GM18508 (cell line): ENCODE data around the gene SERPIND1.

Experiments
- ATAC-seq: cut with Tn5 transposase; IDR thresholded peaks from one replicate; pipeline ENCODE4 v1.9.1; 2021; ENCODE audit warnings: moderate number of reproducible peaks; ENCODE audit not compliant: insufficient read depth, unreplicated experiment

SERPIND1 gene

DNA sequence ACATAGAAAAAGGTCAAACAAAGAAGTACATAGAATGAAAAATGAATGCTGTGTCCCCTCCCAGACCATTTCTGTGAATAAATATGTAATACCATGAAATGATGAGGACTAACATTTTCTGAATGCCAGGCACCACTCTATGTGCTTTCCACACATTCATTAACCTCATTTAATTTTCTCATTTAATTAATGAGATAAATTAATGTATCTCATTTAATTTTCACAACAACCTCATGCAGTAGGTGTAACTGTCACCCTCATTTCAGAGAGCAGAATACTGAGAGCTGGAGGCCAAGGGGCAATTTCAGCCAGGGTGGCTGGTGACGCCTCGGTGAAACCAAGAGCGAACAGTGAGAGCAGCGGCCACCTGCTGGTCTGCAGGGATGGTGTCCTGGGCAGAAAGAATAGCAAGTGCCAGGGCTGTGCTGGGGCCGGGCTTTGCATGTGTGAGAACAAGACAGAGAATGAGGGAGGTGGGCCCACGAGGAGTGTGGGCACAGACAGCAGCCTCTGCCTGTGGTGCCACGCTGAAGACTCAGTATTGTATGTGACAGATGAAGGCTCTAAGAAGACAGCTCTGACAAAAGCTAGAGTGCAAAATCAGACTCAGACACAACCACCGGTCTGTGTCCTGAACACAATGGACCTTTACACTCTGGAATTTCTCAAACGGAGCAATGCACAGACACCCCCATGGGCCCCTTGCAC lies 1.8 kb upstream of the SERPIND1 start:
- no peak for ATAC-seq

DNA sequence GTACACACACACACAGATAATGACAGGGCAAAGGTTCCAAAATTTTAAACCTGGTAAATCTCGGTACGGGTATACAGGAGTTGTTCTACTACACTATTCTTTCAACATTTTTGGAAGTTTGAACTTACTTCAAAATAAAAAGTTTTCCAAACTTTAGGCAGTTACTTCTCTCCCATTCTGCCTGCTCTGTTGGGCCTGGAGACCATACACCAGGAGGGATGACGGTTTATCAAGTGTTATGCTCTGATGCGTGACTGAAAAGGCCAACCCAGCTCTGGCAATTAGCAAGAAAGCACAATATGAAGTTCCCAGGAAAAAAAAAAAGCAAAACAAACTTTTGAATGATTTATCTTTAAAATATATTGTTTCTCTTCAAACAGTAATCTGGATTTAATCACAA lies 969 bp downstream of the SERPIND1 start:
- ATAC-seq, result no peak

DNA sequence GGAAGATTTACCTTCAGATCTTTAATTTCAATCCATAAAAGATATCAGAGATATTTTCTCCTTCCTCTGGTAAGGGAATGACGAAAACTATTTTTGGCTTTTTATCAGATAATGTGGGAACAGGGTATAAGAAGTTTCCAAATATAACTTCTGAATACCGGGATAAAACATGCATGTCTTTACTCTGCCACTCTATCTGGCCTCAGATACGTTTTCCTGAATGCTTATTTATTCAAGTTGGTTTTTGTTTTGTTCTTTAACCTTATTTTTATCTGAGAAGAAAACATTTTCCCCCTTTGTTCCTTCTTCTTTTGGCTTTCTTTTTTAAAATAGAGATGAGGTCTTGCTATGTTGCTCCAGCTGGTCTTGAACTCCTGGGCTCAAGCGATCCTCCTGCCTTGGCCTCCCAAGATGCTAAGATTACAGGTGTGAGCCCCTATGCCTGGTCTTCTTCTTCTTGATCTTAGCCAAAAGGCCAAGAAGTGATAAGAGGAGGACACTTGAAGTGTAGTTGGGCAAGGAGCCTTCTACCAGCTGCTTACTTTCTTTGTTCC lies 1.5 kb downstream of the SERPIND1 start:
- no peak for ATAC-seq

DNA sequence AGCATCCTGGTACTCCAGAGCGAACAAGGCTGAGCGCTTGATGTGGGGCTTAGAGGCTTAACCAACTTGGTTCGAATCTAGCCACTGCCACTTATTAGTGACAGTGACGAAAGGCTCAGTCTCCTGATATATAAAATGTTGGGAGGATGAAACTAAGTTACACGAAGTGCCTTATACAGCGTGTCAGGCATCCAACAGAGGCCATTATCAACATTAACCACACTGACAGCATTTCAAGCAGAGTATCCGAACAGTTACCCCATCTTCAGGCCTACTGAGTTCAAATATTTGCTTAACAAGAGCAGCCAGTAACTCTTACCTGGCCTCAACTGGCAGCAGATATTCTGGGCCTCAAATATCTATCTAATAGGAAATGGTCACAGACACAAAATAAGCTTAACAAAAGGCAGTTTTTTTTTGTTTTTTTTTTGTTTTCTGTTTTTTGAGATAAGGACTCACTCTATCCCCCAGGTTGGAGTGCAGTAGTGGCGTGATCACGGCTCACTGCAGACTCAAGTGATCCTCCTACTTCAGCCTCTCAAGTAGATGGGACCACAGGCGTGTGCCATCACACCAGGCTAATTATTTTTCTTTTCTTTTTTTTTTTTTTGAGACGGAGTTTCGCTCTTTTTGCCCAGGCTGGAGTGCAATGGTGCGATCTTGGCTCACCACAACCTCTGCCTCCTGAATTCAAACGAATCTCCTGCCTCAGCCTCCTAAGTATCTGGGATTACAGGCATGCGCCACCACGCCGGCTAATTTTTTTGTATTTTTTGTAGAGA lies 2.9 kb downstream of the SERPIND1 start:
- no peak for ATAC-seq

DNA sequence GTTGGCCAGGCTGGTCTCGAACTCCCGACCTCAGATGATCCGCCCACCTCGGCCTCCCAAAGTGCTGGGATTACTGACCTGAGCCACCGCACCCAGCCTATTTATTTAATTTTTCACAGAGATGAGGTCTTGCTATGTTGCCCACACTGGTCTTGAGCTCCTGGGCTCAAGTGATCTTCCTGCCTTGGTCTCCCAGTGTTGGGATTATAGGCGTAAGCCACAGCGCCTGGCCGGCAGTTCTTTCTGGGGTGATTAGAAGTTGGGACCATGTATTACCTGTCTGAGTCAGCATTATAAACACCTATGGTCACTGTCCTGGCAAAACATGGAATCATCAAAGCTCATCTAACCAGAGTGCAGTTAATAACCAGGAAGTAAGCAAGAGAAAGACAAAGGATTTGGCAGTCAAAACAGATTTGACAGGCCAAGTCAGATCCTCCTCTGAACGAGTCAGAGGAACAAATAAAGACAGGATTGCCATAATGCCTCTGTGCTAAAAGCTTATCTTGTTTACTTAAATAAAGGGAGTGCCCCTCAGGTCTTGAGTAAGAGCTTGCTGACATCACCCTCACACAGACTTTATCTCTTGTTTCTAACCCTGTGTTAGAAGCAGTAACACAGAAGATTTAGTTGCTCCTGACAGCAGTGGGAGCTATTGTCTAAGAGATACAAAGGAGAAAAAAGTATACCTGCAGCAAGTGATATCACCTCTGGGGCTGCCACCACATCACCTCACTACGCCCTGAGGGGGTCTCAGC lies 3.7 kb downstream of the SERPIND1 start:
- no peak for ATAC-seq

DNA sequence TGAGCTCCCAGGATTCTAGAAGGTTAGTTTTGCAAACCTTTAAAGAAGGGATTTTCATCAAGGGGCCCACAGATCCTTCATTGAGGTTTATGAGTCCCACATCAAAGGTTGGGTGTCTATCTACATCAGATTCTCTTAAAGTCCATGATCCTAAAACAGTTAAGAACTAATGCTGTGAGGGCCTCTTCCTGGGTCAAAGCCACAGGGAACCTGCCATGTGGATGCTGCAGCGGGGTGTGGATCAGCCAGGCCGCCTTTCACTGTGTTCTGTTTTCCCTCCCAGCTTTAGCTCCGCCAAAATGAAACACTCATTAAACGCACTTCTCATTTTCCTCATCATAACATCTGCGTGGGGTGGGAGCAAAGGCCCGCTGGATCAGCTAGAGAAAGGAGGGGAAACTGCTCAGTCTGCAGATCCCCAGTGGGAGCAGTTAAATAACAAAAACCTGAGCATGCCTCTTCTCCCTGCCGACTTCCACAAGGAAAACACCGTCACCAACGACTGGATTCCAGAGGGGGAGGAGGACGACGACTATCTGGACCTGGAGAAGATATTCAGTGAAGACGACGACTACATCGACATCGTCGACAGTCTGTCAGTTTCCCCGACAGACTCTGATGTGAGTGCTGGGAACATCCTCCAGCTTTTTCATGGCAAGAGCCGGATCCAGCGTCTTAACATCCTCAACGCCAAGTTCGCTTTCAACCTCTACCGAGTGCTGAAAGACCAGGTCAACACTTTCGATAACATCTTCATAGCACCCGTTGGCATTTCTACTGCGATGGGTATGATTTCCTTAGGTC lies 5.3 kb downstream of the SERPIND1 start:
- no peak for ATAC-seq

DNA sequence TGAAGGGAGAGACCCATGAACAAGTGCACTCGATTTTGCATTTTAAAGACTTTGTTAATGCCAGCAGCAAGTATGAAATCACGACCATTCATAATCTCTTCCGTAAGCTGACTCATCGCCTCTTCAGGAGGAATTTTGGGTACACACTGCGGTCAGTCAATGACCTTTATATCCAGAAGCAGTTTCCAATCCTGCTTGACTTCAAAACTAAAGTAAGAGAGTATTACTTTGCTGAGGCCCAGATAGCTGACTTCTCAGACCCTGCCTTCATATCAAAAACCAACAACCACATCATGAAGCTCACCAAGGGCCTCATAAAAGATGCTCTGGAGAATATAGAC lies 5.9 kb downstream of the SERPIND1 start:
- no peak for ATAC-seq

DNA sequence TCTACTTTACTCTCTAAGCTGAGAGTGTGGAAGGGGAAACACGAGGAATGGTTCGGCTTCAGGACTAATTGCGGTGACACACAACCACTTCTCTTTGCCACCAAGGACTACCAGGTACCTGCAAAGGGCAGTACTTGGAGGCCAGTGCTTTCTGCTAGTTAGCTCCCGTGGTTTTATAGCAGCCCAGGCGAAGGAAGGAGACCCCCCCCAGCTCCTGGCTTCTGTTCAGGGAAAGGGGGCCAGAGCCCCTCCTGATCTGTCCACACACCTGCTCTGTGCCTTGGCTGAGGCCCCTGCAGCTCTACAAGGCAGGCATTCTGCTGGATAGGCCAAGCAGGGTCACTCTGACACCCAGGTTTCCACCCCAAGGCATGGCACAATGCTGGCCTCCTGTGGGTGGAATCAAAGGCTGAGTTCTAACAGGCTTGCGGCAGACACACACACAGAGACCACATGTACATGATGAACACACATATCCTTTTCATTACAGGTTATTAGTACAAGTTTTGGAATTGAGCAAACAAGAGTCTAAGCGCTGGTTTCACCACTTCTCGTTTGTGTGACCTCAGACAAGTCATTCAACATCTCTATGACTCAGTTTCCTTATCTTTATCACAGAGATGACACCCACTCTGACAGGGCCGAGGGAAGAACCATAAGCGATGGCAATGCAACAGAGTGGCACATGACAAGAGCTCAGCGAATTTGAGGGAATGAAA lies 7.5 kb downstream of the SERPIND1 start:
- no peak for ATAC-seq

DNA sequence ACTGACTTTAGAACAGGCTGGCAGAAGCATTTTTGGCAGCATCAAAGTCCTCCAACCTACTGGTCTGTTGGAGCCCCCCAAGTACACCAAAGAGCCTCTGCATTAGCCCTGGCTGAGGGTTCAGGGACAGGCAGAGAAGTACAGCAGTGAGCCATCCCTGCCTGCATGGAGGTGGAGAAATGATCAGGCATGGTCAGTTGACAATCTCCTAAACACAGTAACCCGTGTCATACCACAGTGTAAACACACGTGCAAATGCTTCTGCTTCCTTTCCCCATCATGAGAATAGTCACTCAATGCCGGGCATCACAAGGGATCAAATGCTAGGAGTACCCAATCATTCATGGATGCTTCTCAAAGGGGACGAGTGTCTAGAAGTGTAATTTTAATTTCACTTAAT lies 8.2 kb downstream of the SERPIND1 start:
- no peak for ATAC-seq

DNA sequence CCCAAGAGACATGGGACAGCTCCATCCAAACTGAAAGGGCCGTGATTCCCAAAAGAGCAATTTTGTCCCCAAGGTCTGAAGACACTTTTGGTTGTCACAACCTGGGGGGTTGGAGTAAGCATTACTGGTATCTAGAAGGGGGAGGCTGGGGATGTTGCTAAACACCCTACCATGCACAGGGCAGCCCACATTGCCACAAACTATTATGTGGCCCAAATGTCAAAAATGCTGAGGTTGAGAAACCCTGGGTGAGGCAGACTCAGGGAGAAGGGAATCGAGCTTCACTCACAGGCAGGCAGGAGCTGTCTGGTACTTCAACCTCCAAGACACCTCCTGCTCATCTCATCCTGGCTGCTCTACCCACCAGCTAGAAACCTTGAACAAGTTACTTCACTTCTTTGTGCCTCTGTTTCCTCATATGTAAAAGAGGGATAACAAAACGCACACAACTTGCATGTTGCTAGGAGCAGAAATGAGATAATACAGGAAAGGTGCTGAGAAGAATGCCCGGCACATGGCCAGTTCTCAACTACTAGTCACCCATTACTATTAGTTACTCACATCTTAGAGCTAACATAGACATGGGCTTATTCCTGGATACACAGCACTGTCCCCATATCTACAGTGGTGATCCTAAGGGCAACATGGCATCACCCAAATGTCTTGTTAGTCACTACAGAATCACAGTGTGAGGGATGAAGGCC lies 8.8 kb downstream of the SERPIND1 start:
- no peak for ATAC-seq

DNA sequence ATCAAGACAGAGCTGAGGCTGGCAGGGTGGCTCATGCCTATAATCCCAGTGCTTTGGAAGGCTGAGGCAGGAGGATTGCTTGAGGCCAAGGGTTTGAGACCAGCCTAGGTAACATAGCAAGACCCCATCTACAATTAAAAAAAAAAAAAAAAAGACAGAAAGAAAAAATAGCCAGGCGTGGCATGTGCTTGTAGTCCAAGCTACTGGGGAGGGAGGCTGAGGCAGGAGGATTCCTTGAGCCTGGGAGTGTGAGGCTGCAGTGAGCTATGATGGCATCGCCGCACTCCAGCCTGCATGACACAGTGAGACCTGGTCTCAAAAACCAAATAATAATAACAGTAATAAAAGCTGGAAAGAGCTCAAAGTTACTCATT lies 9.4 kb downstream of the SERPIND1 start:
- ATAC-seq, result no peak

DNA sequence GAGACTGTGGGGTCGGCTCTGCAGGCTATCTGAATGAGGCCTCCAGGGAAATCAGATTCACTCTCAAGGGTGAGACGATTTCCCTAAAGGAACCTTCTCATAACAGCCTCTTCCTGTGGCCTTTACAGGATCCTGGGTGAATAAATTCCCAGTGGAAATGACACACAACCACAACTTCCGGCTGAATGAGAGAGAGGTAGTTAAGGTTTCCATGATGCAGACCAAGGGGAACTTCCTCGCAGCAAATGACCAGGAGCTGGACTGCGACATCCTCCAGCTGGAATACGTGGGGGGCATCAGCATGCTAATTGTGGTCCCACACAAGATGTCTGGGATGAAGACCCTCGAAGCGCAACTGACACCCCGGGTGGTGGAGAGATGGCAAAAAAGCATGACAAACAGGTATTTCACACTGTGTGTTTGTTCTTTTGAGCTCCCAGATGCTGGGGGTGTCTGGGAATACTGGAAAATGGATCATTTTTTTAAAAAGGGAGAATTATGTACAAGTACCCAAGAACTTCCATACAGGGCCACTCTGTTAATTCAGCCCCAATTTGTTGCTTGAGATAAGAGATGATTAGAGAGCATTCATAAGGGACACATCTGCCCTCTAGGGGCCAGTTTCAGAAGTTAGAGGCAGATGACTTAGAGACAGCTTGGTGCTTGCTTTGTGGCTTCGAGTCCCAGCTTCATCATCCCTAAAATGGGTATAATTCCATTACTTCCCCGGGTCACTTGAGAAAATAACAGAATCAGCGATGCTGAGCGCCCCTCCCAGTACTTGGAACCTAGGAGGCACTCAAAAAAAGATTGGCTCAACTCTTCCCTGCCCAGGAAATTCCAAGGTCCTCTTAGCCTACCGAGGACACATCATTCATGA lies 10.2 kb downstream of the SERPIND1 start:
- no peak for ATAC-seq

DNA sequence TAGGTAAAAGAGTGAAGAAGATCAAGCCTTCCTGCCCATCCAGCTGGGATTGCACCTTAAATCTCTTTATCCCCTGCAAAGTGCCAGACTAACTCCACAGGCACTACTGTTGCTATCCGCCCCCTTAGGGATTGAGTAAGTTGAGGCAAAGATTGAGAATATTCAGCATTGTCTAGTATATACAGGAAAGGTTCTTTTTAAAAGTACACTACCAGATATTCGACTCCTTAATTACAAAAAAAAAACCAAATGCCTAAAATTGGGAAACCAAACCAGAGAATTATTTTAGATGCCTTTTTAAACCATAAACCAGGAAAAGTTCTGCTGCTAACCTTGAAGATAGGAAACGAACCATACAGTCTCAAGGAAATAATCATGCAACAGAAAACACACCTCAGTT lies 11.5 kb downstream of the SERPIND1 start:
- no peak for ATAC-seq

DNA sequence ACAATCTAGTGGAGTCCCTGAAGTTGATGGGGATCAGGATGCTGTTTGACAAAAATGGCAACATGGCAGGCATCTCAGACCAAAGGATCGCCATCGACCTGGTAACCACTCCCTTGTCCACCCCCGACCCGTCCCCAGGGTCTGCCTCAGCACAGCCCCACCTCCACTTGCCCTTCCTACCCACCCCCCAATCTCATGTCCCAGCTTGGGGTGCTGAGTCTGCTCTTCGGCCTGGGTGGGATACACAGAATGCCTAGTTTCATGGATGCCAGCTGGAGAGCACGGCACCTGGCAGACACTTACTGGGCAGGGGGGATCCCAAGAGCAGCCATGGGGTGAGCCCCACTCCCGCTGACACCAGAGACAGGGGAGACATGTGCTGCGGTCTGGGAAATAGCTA lies 12.1 kb downstream of the SERPIND1 start:
- ATAC-seq, result no peak

DNA sequence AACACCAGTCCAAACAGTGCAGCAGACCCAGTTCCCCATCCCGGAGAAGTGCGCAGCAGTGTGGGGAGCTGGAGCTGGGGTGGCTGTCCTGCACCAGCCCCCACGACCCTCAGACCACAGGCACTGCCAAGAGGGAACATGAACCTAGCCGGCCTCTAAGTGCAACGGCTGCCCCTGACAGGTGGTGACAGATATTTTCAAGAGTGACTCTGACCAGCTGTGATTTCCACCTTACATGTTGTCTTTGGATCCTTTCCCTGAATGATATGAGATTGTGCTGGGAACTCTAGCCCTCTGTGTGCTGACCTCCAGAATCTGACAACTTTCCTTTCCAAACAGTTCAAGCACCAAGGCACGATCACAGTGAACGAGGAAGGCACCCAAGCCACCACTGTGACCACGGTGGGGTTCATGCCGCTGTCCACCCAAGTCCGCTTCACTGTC lies 12.6 kb downstream of the SERPIND1 start:
- ATAC-seq, result no peak

DNA sequence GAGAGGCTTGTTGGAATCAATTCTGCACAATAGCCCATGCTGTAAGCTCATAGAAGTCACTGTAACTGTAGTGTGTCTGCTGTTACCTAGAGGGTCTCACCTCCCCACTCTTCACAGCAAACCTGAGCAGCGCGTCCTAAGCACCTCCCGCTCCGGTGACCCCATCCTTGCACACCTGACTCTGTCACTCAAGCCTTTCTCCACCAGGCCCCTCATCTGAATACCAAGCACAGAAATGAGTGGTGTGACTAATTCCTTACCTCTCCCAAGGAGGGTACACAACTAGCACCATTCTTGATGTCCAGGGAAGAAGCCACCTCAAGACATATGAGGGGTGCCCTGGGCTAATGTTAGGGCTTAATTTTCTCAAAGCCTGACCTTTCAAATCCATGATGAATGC lies 13.3 kb downstream of the SERPIND1 start:
- ATAC-seq, result no peak

DNA sequence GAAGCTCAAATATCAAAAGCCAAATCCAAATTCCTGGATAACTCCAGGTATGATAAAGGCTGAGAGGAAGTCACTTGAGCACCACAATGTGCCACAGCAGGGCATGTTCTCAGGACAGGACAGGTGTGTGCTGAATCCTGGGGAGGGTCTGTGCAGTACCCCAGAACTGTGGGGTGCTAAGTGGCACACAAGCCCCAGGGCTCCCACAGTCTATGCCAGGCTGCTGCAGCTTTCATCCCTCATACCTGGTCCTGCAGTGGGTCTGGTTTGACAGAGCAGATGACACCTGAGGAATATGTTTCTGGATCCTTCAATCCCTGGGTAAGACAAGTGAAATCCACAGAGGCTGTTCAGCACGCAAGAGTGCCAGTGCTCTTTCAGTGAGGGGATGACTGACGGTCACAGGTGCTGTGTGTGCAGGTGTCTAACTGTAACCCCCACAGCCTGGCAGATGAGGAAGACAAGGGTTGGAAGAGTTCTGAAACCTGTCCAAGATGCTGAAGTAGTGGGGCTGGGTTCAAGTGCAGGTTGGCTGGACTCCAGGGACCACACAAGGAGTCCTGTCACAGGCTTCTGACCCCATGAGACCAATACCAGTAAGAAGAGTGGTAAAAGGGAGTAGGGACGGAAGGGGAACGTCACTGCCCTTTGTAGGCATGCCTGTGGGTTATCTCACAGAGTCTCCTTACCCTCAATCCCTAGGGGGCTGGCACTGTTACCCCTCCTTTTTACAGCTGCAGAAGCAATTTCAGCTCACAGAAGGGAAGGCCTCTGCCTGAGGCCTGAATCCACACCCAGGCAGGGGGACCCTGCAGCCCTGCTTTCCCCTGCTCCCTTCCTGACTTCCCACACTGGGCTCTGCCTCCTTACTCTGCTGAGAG lies 14.1 kb downstream of the SERPIND1 start:
- ATAC-seq, result no peak
